GM08714 (cell line): ENCODE results near the gene LARP6.

Experiments used
- H3K4me3 ChIP-seq: fragments of 200-500 bp; sonication (Bioruptor generic); 2 replicates; pipeline ENCODE4 v1.5.1; 2014; ENCODE audit warnings: mild to moderate bottlenecking, low read length, inconsistent platforms
- ZNF274 ChIP-seq: IDR thresholded peaks from 2 replicates; pipeline ENCODE4 v1.6.1; 2012; ENCODE audit warnings: mild to moderate bottlenecking, low read depth, low read length

The LARP6 gene

GRCh38 chr15:70853318-70853972, 512 bp downstream of the LARP6 start:
- no peak for TF ChIP-seq ZNF274
- H3K4me3 ChIP-seq = peak overlapping the region; percentile 50

GRCh38 chr15:70852501-70853317, 1.2 kb downstream of the LARP6 start:
- peak overlapping the region; percentile 50; the same call in 1 of the 2 replicates for H3K4me3 ChIP-seq
- TF ChIP-seq ZNF274 = no peak

GRCh38 chr15:70851889-70852288, 2.1 kb downstream of the LARP6 start:
- H3K4me3 ChIP-seq = no peak overlapping the region
- no peak for TF ChIP-seq ZNF274

- TF ChIP-seq ZNF274 = no peak
Measured at GRCh38 chr15:70845602-70846360, 8.2 kb downstream of the LARP6 start.

GRCh38 chr15:70837476-70837875, 16.5 kb downstream of the LARP6 start:
- no peak for TF ChIP-seq ZNF274
- H3K4me3 ChIP-seq = no peak overlapping the region

More at GRCh38 chr15:70845602-70846360, 8.2 kb downstream of the LARP6 start:
- no peak overlapping the region for H3K4me3 ChIP-seq

- TF ChIP-seq ZNF274 = no peak
Measured at GRCh38 chr15:70835841-70836240, 18.1 kb downstream of the LARP6 start.

GRCh38 chr15:70835415-70835814, 18.5 kb downstream of the LARP6 start:
- H3K4me3 ChIP-seq = no peak overlapping the region
- no peak for TF ChIP-seq ZNF274

More at GRCh38 chr15:70835841-70836240, 18.1 kb downstream of the LARP6 start:
- H3K4me3 ChIP-seq = no peak overlapping the region

- TF ChIP-seq ZNF274 = no peak
- H3K4me3 ChIP-seq = no peak overlapping the region
Measured at GRCh38 chr15:70834999-70835398, 19.0 kb downstream of the LARP6 start.

GRCh38 chr15:70833861-70834765, 19.8 kb downstream of the LARP6 start:
- no peak overlapping the region for H3K4me3 ChIP-seq
- no peak for TF ChIP-seq ZNF274

GRCh38 chr15:70833422-70833821, 20.5 kb downstream of the LARP6 start:
- TF ChIP-seq ZNF274 = no peak
- H3K4me3 ChIP-seq = no peak overlapping the region

- no peak for TF ChIP-seq ZNF274
- H3K4me3 ChIP-seq = no peak overlapping the region
Measured at GRCh38 chr15:70832176-70832575, 21.8 kb downstream of the LARP6 start.

- TF ChIP-seq ZNF274 = no peak
- H3K4me3 ChIP-seq = no peak overlapping the region
Measured at GRCh38 chr15:70831094-70831911, 22.7 kb downstream of the LARP6 start.

GRCh38 chr15:70830615-70831014, 23.3 kb downstream of the LARP6 start:
- TF ChIP-seq ZNF274 = no peak
- no peak overlapping the region for H3K4me3 ChIP-seq
